ENCODE data around the gene CNIH1. TPM values are rescaled to one million over a fixed set of nuclear protein-coding genes. Genes with fewer than 3 reads are reported as not detected.

The CNIH1 gene
- total and polyA plus RNA-seq, 8 donors, result 4.7 to 78.5 (median 34.6) TPM

GRCh38 chr14:54374117-54374884 is 66.9 kb downstream of the CNIH1 start:
- H3K9me3 ChIP-seq, result no peaks in the 10 kb centered on the region
- no peak overlapping the region for H3K27ac ChIP-seq
- peaks cover 0 to 9% (median 0%) of the 10 kb centered on the region in 3 donors for H3K27me3 ChIP-seq
- DNase-seq, result no peak
- H3K4me1 ChIP-seq, result peaks cover 0 to 6% (median 0%) of the 10 kb centered on the region in 4 donors
- WGBS, 5 donors, result 34 to 47% (median 41%) methylated on average over 7 of the region's 7 CpGs
- no peaks in the 10 kb centered on the region for H3K36me3 ChIP-seq
- TF ChIP-seq POLR2AphosphoS5 (IDR thresholded peaks at IDR 0.05), result no peak
- no peak for TF ChIP-seq POLR2A (IDR thresholded peaks at IDR 0.05)
- TF ChIP-seq EP300 (IDR thresholded peaks at IDR 0.05), result no peak
- no peak for TF ChIP-seq CTCF (IDR thresholded peaks at IDR 0.05)
- intact Hi-C loops (cut with DNase I; ENCODE audit: low total_unique reads), result no loop called here
- H3K4me3 ChIP-seq, result no peak overlapping the region

Other genes starting within 250 kb of the CNIH1 start
- 1 to 10 TPM in 3 of 5 donors, not detected in 2; 1.8 to 7.0 (median 5.5) TPM for gene CDKN3, start 44.4 kb downstream of the CNIH1 start, total RNA-seq
- gene CDKN3, start 44.4 kb downstream of the CNIH1 start, polyA plus RNA-seq, result 10 to 100 TPM in 2 of 3 donors, 1 to 10 TPM in 1; 3.7 to 20.8 (median 14.4) TPM
- gene GMFB, start 47.6 kb upstream of the CNIH1 start, total RNA-seq, result 100 to 1,000 TPM in 1 of 5 donors, 10 to 100 TPM in 3, 1 to 10 TPM in 1; 4.1 to 101 (median 31.0) TPM
- gene GMFB, start 47.6 kb upstream of the CNIH1 start, polyA plus RNA-seq, result 10 to 100 TPM in 2 of 3 donors, 1 to 10 TPM in 1; 8.7 to 31.2 (median 27.4) TPM
- 10 to 100 TPM in 4 of 5 donors, 1 to 10 TPM in 1; 8.0 to 30.9 (median 19.1) TPM for gene CGRRF1, start 68.5 kb upstream of the CNIH1 start, total RNA-seq
- 10 to 100 TPM; 11.0 to 13.6 (median 11.0) TPM for gene CGRRF1, start 68.5 kb upstream of the CNIH1 start, polyA plus RNA-seq
- gene SAMD4A, start 125.8 kb upstream of the CNIH1 start, total RNA-seq, result 10 to 100 TPM; 11.6 to 67.4 (median 19.8) TPM
- gene SAMD4A, start 125.8 kb upstream of the CNIH1 start, polyA plus RNA-seq, result 10 to 100 TPM in 1 of 3 donors, 1 to 10 TPM in 2; 2.5 to 12.1 (median 5.3) TPM